ENCODE results near the gene SEC16A. TPM values are rescaled to one million over a fixed set of nuclear protein-coding genes. Genes with fewer than 3 reads are reported as not detected.

Gene SEC16A
- total RNA-seq, 1 donor, result 38.4 TPM

DNA sequence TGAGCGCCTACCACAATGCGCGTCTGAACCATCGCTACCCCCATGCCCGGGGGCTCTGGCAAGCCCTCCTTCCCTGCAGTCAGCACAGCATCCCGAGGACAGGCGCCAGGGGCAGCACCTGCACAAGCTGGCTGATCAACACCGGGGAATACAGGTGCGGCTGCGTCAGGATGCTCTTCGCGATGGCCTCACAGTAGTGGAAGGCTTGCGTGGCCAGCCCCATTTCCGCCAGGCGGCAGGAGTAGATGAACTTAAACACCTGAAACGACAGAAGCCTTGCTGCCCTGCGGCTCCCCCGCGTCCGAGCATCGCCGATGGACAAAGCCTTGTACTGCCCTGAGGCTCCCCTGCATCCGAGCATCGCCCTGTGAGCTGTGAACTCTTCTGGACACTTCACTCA, 25.5 kb downstream of the SEC16A start:
- H4K20me1 ChIP-seq (ENCODE audit: insufficient read depth, low read length), result peaks cover under 1% of the 10 kb centered on the region
- TF ChIP-seq, protein P1, sequence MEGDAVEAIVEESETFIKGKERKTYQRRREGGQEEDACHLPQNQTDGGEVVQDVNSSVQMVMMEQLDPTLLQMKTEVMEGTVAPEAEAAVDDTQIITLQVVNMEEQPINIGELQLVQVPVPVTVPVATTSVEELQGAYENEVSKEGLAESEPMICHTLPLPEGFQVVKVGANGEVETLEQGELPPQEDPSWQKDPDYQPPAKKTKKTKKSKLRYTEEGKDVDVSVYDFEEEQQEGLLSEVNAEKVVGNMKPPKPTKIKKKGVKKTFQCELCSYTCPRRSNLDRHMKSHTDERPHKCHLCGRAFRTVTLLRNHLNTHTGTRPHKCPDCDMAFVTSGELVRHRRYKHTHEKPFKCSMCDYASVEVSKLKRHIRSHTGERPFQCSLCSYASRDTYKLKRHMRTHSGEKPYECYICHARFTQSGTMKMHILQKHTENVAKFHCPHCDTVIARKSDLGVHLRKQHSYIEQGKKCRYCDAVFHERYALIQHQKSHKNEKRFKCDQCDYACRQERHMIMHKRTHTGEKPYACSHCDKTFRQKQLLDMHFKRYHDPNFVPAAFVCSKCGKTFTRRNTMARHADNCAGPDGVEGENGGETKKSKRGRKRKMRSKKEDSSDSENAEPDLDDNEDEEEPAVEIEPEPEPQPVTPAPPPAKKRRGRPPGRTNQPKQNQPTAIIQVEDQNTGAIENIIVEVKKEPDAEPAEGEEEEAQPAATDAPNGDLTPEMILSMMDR (IDR thresholded peaks at IDR 0.05; ENCODE audit: extremely low read depth, low read depth, low read length), result no peak
- H3K4me3 ChIP-seq (ENCODE audit: insufficient read depth, low read length), result no peak overlapping the region
- no peaks in the 10 kb centered on the region for H3K27me3 ChIP-seq (ENCODE audit: insufficient read depth, low read length)
- peaks cover 86% of the 10 kb centered on the region for H3K36me3 ChIP-seq (ENCODE audit: insufficient read depth, low read length)
- H3K27ac ChIP-seq (ENCODE audit: low read depth, low read length), result no peak overlapping the region
- no peak overlapping the region for H2AFZ ChIP-seq (ENCODE audit: low read length)
- peaks cover 11% of the 10 kb centered on the region for H3K79me2 ChIP-seq (ENCODE audit: insufficient read depth, low read length)
- no peak for DNase-seq (ENCODE audit: insufficient read length, low spot score, missing footprints)
- H3K4me2 ChIP-seq (ENCODE audit: insufficient read depth, low read length), result no peak overlapping the region
- H3K4me1 ChIP-seq (ENCODE audit: insufficient read depth, low read length), result no peaks in the 10 kb centered on the region
- no peaks in the 10 kb centered on the region for H3K9me3 ChIP-seq (ENCODE audit: low read depth, low read length)

DNA sequence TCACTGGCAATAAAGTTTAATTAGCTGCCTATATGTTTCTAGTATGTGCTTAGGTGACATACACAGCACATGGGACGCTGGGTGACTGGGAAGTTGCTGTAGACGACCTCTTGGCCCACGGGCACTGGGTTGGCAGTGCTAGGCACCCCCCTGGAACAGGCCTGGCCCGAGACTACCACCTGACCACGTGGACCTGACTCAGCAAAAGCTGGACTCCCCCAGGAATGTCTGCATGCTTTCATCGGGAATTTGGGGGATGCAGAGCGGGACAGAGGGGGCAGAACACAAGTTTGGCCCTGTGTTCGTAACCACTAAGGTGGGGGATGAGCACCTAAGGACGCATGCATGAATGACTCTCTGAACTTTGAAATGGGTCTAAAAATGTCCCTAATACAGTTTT, 26.6 kb downstream of the SEC16A start:
- Histone ChIP-seq H3K27me3 (ENCODE audit: insufficient read depth, low read length) (no peaks in the 10 kb centered on the region), H3K4me2 (ENCODE audit: insufficient read depth, low read length) (no peak overlapping the region), H3K4me1 (ENCODE audit: insufficient read depth, low read length) (no peaks in the 10 kb centered on the region), H3K4me3 (ENCODE audit: insufficient read depth, low read length) (no peak overlapping the region), H3K36me3 (ENCODE audit: insufficient read depth, low read length) (peaks cover 85% of the 10 kb centered on the region), H2AFZ (ENCODE audit: low read length) (no peak overlapping the region), H4K20me1 (ENCODE audit: insufficient read depth, low read length) (no peaks in the 10 kb centered on the region), H3K79me2 (ENCODE audit: insufficient read depth, low read length) (peaks cover 8% of the 10 kb centered on the region), H3K9me3 (ENCODE audit: low read depth, low read length) (no peaks in the 10 kb centered on the region), H3K27ac (ENCODE audit: low read depth, low read length) (no peak overlapping the region)
- TF ChIP-seq, protein P1 (IDR thresholded peaks at IDR 0.05; ENCODE audit: extremely low read depth, low read depth, low read length), result no peak
- DNase-seq (ENCODE audit: insufficient read length, low spot score, missing footprints), result no peak

DNA sequence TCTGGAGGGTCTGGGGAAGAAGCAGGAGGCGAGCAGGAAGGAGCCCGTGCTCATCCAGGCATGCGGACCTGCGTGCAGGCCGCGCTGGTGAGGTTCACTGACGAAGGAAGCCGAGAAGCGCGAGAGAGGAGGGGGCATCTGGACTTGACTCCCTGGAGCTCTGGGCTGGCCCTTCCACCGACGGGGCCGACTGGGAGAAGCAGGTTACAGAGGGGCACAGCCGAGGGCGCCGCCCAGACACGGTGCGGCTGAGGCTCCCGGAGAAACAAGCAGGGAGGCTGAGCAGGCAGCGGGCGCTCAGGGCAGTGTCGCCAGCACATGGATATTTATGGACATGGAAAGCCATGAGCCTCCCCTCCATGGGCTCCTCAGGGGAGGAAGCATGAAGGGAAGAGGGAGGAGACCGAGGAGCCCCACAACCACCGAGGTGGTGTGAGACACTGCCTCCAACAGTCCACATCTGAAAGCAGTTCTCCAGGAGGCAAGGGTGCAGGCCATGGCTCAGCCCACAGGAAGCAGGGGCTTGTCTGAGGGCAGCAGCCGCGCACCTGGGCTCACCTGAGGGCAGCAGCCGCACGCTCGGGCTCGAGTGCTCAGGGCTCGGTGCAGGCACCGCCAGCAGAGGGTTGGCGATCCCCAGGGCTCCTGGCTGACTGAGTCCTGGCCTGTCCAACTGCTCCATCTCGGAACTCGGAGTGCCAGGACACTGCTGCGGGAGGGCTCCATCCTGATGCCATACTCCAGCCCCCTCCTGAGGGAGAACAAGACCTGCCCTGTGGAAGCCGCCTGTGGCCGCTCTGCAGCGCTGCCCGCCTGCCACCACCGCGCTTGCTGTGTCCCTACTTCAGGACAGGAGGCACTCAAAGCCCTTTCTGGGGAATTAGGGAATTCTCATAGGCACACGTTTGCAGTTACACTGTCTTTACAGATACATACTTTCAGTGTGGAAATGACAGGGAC, 27.5 kb downstream of the SEC16A start:
- peaks cover 12% of the 10 kb centered on the region for H3K79me2 ChIP-seq (ENCODE audit: insufficient read depth, low read length)
- TF ChIP-seq, protein P1 (IDR thresholded peaks at IDR 0.05; ENCODE audit: extremely low read depth, low read depth, low read length), result no peak
- H4K20me1 ChIP-seq (ENCODE audit: insufficient read depth, low read length), result no peaks in the 10 kb centered on the region
- H3K9me3 ChIP-seq (ENCODE audit: low read depth, low read length), result no peaks in the 10 kb centered on the region
- no peak overlapping the region for H3K4me3 ChIP-seq (ENCODE audit: insufficient read depth, low read length)
- no peaks in the 10 kb centered on the region for H3K4me1 ChIP-seq (ENCODE audit: insufficient read depth, low read length)
- no peak overlapping the region for H2AFZ ChIP-seq (ENCODE audit: low read length)
- DNase-seq (ENCODE audit: insufficient read length, low spot score, missing footprints), result no peak
- H3K36me3 ChIP-seq (ENCODE audit: insufficient read depth, low read length), result peaks cover 85% of the 10 kb centered on the region
- no peak overlapping the region for H3K27ac ChIP-seq (ENCODE audit: low read depth, low read length)
- no peak overlapping the region for H3K4me2 ChIP-seq (ENCODE audit: insufficient read depth, low read length)
- H3K27me3 ChIP-seq (ENCODE audit: insufficient read depth, low read length), result no peaks in the 10 kb centered on the region

DNA sequence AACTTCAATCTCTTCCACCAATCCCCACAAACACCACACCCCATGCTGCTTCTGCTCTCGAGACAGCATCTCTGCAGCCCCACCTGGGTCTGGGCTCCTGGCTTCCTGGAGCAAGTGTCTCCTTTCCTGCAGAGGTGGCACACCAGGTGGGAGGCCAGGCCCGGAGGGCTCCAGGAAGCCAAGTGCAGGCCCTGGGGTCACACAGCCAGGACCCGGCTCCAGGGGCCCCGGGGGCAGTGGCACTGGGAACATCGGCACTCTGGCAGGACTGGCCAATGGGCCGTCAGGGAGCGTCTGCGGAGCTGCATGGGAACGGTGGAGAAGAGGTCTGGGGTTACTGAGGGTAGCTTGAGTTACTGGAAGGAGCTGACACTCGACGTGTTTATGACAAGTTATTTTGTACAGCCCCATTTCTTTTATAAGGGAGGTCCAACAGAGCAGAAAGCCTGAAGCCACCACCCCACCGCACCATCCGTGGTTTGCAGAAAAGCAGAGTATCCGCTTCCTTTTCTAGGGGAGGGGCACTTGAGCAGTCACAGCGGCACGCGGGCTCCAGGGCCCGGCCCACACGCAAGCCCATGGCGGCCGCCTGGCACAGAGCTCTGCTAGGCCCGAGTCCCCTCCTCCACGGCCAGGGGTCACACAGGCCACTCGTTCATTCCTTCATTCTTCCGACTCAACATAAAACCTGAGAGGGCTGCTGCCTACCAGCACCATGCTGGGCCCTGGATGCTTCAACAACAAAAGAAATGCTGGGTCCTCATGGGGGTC, 28.6 kb downstream of the SEC16A start:
- H3K27me3 ChIP-seq (ENCODE audit: insufficient read depth, low read length), result no peaks in the 10 kb centered on the region
- H2AFZ ChIP-seq (ENCODE audit: low read length), result no peak overlapping the region
- H3K4me1 ChIP-seq (ENCODE audit: insufficient read depth, low read length), result no peaks in the 10 kb centered on the region
- H3K36me3 ChIP-seq (ENCODE audit: insufficient read depth, low read length), result peaks cover 87% of the 10 kb centered on the region
- no peaks in the 10 kb centered on the region for H3K9me3 ChIP-seq (ENCODE audit: low read depth, low read length)
- H3K79me2 ChIP-seq (ENCODE audit: insufficient read depth, low read length), result peaks cover 12% of the 10 kb centered on the region
- DNase-seq (ENCODE audit: insufficient read length, low spot score, missing footprints), result no peak
- H3K4me3 ChIP-seq (ENCODE audit: insufficient read depth, low read length), result no peak overlapping the region
- no peak overlapping the region for H3K27ac ChIP-seq (ENCODE audit: low read depth, low read length)
- no peak overlapping the region for H3K4me2 ChIP-seq (ENCODE audit: insufficient read depth, low read length)
- TF ChIP-seq, protein P1 (IDR thresholded peaks at IDR 0.05; ENCODE audit: extremely low read depth, low read depth, low read length), result no peak
- H4K20me1 ChIP-seq (ENCODE audit: insufficient read depth, low read length), result no peaks in the 10 kb centered on the region

Measured in osteoblast (primary cell).